Loucy (cell line): ENCODE data around the gene TRPT1.

Experiments used
- EZH2phosphoT487 ChIP-seq: fragments of 200-600 bp; IDR thresholded peaks from 2 replicates; pipeline ENCODE4 v1.6.1; 2018; ENCODE audit warnings: antibody characterized with exemption, mild to moderate bottlenecking, moderate library complexity, borderline replicate concordance
- TF ChIP-seq, protein P1 (sequence below): fragments of 200-600 bp; sonication (generic); conservative IDR thresholded peaks from 2 replicates; pipeline ENCODE4 v1.5.1; 2014; ENCODE audit warnings: mild to moderate bottlenecking, antibody characterized with exemption, low read length

DNA sequence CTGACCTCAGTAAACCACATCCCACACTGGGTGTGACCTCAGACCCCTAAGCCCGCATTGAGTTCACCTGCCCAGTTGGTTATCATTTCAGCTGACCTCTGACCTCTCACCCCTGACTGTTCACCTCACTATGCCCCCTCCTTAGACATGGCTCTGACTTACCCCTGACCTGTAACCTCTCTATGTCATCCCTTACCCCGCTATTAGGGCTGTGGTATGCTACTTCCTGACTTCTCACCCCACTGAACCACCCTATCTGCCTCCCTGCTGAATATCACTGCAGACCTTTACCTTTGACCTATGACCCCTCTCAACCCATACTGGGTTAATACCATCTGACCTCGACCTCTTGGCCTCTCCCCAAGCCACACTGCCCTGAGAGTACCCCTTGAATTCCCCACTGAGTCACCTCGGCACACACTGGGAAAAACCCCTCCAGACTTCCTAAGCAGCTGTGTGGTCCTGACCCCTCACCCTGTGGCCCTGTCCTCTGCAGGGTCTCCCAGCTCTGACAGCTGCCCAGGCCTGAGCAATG, 33.6 kb upstream of the TRPT1 start:
- TF ChIP-seq, protein P1, sequence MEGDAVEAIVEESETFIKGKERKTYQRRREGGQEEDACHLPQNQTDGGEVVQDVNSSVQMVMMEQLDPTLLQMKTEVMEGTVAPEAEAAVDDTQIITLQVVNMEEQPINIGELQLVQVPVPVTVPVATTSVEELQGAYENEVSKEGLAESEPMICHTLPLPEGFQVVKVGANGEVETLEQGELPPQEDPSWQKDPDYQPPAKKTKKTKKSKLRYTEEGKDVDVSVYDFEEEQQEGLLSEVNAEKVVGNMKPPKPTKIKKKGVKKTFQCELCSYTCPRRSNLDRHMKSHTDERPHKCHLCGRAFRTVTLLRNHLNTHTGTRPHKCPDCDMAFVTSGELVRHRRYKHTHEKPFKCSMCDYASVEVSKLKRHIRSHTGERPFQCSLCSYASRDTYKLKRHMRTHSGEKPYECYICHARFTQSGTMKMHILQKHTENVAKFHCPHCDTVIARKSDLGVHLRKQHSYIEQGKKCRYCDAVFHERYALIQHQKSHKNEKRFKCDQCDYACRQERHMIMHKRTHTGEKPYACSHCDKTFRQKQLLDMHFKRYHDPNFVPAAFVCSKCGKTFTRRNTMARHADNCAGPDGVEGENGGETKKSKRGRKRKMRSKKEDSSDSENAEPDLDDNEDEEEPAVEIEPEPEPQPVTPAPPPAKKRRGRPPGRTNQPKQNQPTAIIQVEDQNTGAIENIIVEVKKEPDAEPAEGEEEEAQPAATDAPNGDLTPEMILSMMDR = no peak
- no peak for TF ChIP-seq EZH2phosphoT487
